ENCODE results near the gene MAPK14.
"Not testable (repeated sequence)": the region's sequence is repeated elsewhere in the genome, so short reads cannot be mapped to it uniquely, and the experiment has no call there.

The MAPK14 gene

DNA sequence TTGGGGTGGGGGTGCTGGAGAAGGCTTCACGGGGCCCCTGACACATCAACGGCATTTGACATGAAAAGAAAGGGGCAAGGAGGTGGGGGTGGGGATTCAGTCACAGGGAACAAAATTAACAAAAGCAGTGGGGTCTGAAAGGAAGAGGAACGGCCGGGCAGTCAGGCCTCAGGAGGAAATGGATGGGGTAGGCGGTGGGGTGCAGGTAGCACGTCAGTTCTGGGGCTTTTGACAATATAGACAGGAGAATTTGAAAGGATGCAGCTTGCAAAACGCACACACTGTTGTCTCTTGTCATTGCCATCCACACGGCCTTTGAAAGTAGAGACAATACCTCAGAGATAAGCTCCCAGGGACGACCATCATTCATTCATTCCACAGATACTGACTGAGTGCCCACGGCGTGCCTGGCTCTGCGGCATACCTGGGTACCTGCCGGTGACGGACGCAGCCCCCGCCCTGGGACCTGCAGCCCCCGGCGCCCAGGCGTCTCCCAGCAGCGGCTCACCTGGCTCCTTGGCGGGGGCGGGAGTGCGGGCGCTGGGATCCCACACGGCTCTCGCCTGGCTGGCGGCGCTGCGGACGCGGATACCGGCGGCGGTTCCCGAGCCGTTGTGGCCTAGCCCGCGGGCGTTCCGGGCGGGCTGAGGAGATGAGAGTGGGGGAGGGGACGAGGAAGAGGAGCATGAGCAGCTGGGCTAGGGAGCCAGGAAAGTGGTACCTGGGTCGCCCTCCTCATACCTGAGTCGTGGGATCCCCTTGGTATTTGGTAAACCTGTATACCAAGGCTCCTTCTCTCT, 3.4 kb upstream of the MAPK14 start, which contains the start of gene SLC26A8:
SLC26A8 (minus strand) TSS at position 646 of the 800 bp plus-strand sequence. CDS start 4,934 bp downstream, outside the sequence.
- Histone ChIP-seq H3K27ac (ENCODE audit: low read length) (no peak within 1 kb of the TSS), H3K27me3 (ENCODE audit: low read depth, low read length) (no peaks in the 10 kb centered on the region)

GRCh38 chr6:36025260-36025931, 2.2 kb upstream of the MAPK14 start:
- H3K27ac ChIP-seq (ENCODE audit: low read length) = no peak overlapping the region
- no peak overlapping the region for H3K4me3 ChIP-seq (ENCODE audit: low read depth in 1 of 2, low read length in 2 of 2)
- peaks cover 0 to 6% of the 10 kb centered on the region in 2 donors for H3K4me1 ChIP-seq (ENCODE audit: control insufficient read depth in 1 of 2, insufficient read depth in 2 of 2, low read length in 2 of 2)
- H3K36me3 ChIP-seq (ENCODE audit: control insufficient read depth in 1 of 2, insufficient read depth in 2 of 2, low read length in 2 of 2) = peaks cover 0 to 5% of the 10 kb centered on the region in 2 donors
- H3K27me3 ChIP-seq (ENCODE audit: low read depth, low read length) = no peaks in the 10 kb centered on the region
- no peaks in the 10 kb centered on the region for H3K9me3 ChIP-seq (ENCODE audit: control insufficient read depth in 1 of 2, low read length in 2 of 2)

More for the DNA sequence above, 3.4 kb upstream of the MAPK14 start, which contains the start of gene SLC26A8:
- Histone ChIP-seq H3K4me1 (ENCODE audit: control insufficient read depth in 1 of 2, insufficient read depth in 2 of 2, low read length in 2 of 2) (no peaks in the 10 kb centered on the region), H3K4me3 (ENCODE audit: low read depth in 1 of 2, low read length in 2 of 2) (peak within 1 kb of the TSS in 1 of 2 donors; percentile 23), H3K9me3 (ENCODE audit: control insufficient read depth in 1 of 2, low read length in 2 of 2) (no peaks in the 10 kb centered on the region), H3K36me3 (ENCODE audit: control insufficient read depth in 1 of 2, insufficient read depth in 2 of 2, low read length in 2 of 2) (peaks cover 0 to 4% of the 10 kb centered on the region in 2 donors)

- H3K4me3 ChIP-seq (ENCODE audit: low read depth in 1 of 2, low read length in 2 of 2) = no peak overlapping the region
- no peak overlapping the region for H3K27ac ChIP-seq (ENCODE audit: low read length)
- no peaks in the 10 kb centered on the region for H3K9me3 ChIP-seq (ENCODE audit: control insufficient read depth in 1 of 2, low read length in 2 of 2)
- peaks cover 3 to 9% of the 10 kb centered on the region in 2 donors for H3K4me1 ChIP-seq (ENCODE audit: control insufficient read depth in 1 of 2, insufficient read depth in 2 of 2, low read length in 2 of 2)
- no peaks in the 10 kb centered on the region for H3K27me3 ChIP-seq (ENCODE audit: low read depth, low read length)
- peaks cover 0 to 5% of the 10 kb centered on the region in 2 donors for H3K36me3 ChIP-seq (ENCODE audit: control insufficient read depth in 1 of 2, insufficient read depth in 2 of 2, low read length in 2 of 2)
Measured at GRCh38 chr6:36025932-36026327, 1.7 kb upstream of the MAPK14 start.

DNA sequence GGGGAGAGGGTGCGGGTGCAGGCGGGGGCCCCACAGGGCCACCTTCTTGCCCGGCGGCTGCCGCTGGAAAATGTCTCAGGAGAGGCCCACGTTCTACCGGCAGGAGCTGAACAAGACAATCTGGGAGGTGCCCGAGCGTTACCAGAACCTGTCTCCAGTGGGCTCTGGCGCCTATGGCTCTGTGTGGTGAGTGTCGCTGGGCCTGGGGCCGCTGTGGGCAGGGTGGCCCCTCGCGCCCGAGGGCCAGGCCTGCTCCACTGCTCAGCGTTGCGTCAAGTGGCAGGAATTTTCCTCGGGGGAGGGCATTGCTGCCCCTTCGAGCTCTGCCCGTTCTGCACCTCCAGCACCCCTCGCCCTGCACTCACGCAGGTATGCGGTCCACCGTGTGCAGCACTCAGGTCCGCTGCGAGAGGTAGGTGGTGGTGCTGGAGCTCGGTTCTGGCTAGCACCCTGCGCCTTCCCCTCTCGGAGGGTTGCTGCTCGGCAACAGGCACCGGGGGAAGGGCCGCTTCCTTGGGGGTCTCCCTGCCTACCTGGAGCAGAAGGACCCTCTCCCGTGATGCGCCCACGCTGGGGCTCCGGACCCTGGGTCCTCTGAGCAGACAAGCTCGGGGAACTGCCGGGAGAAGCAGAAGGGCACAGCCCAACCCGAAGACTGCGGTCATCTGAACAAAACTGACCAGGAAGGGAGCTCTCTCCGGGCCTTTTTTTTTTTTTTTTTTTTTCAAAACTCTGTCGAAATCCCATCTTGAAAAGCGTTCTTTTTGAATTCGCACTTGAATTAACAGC, 674 bp downstream of the MAPK14 start:
- Histone ChIP-seq H3K9me3 (ENCODE audit: control insufficient read depth in 1 of 2, low read length in 2 of 2) (no peaks in the 10 kb centered on the region), H3K27me3 (ENCODE audit: low read depth, low read length) (no peaks in the 10 kb centered on the region), H3K4me1 (ENCODE audit: control insufficient read depth in 1 of 2, insufficient read depth in 2 of 2, low read length in 2 of 2) (peaks cover 13 to 14% of the 10 kb centered on the region in 2 donors), H3K36me3 (ENCODE audit: control insufficient read depth in 1 of 2, insufficient read depth in 2 of 2, low read length in 2 of 2) (peaks cover 0 to 5% of the 10 kb centered on the region in 2 donors), H3K4me3 (ENCODE audit: low read depth in 1 of 2, low read length in 2 of 2) (peak overlapping the region; percentile 89 to 100), H3K27ac (ENCODE audit: low read length) (peak overlapping the region; percentile 97)

DNA sequence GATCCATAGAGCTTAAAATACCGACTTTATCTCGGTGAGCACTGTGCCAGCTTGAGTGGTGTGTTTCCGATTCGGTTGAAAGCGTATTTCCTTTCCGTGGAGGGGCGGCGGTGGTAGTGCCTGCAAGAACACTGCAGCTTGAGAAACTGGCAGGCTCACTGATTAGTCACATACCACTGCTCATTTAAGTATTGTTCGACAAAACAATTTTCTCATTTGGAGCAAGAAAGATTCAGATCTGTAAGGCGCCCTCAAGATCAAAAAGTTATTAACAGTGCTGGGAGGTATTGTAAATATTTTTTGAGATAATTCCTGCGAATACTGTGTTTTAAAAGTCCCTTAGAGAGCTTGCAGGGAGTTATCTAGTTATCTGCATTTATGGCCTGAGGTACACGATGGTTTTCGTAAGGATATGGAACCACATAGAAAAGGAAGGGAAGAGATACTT, 1.3 kb downstream of the MAPK14 start:
- H3K9me3 ChIP-seq (ENCODE audit: control insufficient read depth in 1 of 2, low read length in 2 of 2) = no peaks in the 10 kb centered on the region
- peaks cover 13 to 20% of the 10 kb centered on the region in 2 donors for H3K4me1 ChIP-seq (ENCODE audit: control insufficient read depth in 1 of 2, insufficient read depth in 2 of 2, low read length in 2 of 2)
- H3K4me3 ChIP-seq (ENCODE audit: low read depth in 1 of 2, low read length in 2 of 2) = peak overlapping the region; percentile 89 to 100

GRCh38 chr6:36029464-36029863, 1.9 kb downstream of the MAPK14 start:
- H3K36me3 ChIP-seq (ENCODE audit: control insufficient read depth in 1 of 2, insufficient read depth in 2 of 2, low read length in 2 of 2) = peaks cover 0 to 5% of the 10 kb centered on the region in 2 donors
- peaks cover 13 to 26% of the 10 kb centered on the region in 2 donors for H3K4me1 ChIP-seq (ENCODE audit: control insufficient read depth in 1 of 2, insufficient read depth in 2 of 2, low read length in 2 of 2)
- H3K27me3 ChIP-seq (ENCODE audit: low read depth, low read length) = no peaks in the 10 kb centered on the region
- no peaks in the 10 kb centered on the region for H3K9me3 ChIP-seq (ENCODE audit: control insufficient read depth in 1 of 2, low read length in 2 of 2)
- peak overlapping the region; percentile 89 to 100 for H3K4me3 ChIP-seq (ENCODE audit: low read depth in 1 of 2, low read length in 2 of 2)
- peak overlapping the region; percentile 97 for H3K27ac ChIP-seq (ENCODE audit: low read length)

More for the DNA sequence above, 1.3 kb downstream of the MAPK14 start:
- Histone ChIP-seq H3K36me3 (ENCODE audit: control insufficient read depth in 1 of 2, insufficient read depth in 2 of 2, low read length in 2 of 2) (peaks cover 0 to 5% of the 10 kb centered on the region in 2 donors), H3K27me3 (ENCODE audit: low read depth, low read length) (no peaks in the 10 kb centered on the region), H3K27ac (ENCODE audit: low read length) (peak overlapping the region; percentile 97)

- Histone ChIP-seq H3K27me3 (ENCODE audit: low read depth, low read length) (no peaks in the 10 kb centered on the region), H3K36me3 (ENCODE audit: control insufficient read depth in 1 of 2, insufficient read depth in 2 of 2, low read length in 2 of 2) (peaks cover 0 to 5% of the 10 kb centered on the region in 2 donors), H3K27ac (ENCODE audit: low read length) (peak overlapping the region; percentile 27), H3K4me3 (ENCODE audit: low read depth in 1 of 2, low read length in 2 of 2) (peak overlapping the region in 1 of 2 donors; percentile 37), H3K9me3 (ENCODE audit: control insufficient read depth in 1 of 2, low read length in 2 of 2) (no peaks in the 10 kb centered on the region), H3K4me1 (ENCODE audit: control insufficient read depth in 1 of 2, insufficient read depth in 2 of 2, low read length in 2 of 2) (peaks cover 13 to 42% of the 10 kb centered on the region in 2 donors)
Measured at GRCh38 chr6:36032261-36032660, 4.7 kb downstream of the MAPK14 start.

DNA sequence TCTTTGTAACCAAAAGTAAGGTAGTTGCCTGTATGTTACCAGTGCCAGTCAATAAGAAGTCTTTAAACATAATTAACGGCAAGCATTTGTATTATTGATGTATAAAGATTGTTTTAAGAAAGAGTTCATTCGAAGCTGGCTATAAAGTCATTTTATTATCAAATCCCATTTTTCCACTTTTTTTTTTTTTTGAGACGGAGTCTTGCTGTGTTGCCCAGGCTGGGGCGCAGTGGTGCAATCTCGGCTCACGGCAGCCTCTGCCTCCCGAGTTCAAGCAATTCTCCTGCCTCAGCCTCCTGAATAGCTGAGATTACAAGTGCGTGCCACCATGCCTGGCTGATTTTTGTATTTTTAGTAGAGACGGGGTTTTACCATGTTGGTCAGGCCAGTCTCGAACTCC, 5.5 kb downstream of the MAPK14 start:
- H3K9me3 ChIP-seq (ENCODE audit: control insufficient read depth in 1 of 2, low read length in 2 of 2); H3K4me3 ChIP-seq (ENCODE audit: low read depth in 1 of 2, low read length in 2 of 2); H3K27me3 ChIP-seq (ENCODE audit: low read depth, low read length); H3K36me3 ChIP-seq (ENCODE audit: control insufficient read depth in 1 of 2, insufficient read depth in 2 of 2, low read length in 2 of 2): not testable (repeated sequence)
- Histone ChIP-seq H3K27ac (ENCODE audit: low read length) (peak overlapping the region; percentile 1), H3K4me1 (ENCODE audit: control insufficient read depth in 1 of 2, insufficient read depth in 2 of 2, low read length in 2 of 2) (peaks cover 15 to 50% of the 10 kb centered on the region in 2 donors)

DNA sequence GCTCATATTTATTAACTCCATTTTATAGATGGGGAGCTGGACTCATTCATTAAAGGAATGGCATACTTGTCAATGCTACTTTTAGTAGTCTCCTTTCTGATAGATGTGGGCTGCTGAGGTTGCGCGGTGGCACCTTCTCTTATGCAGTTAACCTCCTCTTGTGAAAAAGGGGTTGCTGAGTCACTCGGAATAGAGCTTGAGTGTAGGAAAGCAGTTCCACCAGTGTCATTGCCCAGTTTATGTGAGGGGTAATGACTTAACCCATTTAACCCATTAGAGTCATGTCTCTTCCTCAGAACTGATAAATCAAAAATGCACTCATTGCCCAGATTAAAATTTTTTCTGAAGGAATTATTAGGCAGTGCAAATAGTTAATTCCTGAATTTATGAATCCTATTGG, 6.3 kb downstream of the MAPK14 start:
- Histone ChIP-seq H3K4me1 (ENCODE audit: control insufficient read depth in 1 of 2, insufficient read depth in 2 of 2, low read length in 2 of 2) (peaks cover 21 to 58% of the 10 kb centered on the region in 2 donors), H3K27me3 (ENCODE audit: low read depth, low read length) (no peaks in the 10 kb centered on the region), H3K9me3 (ENCODE audit: control insufficient read depth in 1 of 2, low read length in 2 of 2) (no peaks in the 10 kb centered on the region), H3K27ac (ENCODE audit: low read length) (peak overlapping the region; percentile 8), H3K4me3 (ENCODE audit: low read depth in 1 of 2, low read length in 2 of 2) (no peak overlapping the region), H3K36me3 (ENCODE audit: control insufficient read depth in 1 of 2, insufficient read depth in 2 of 2, low read length in 2 of 2) (peaks cover 0 to 4% of the 10 kb centered on the region in 2 donors)

- Histone ChIP-seq H3K4me3 (ENCODE audit: low read depth in 1 of 2, low read length in 2 of 2) (no peak overlapping the region), H3K27me3 (ENCODE audit: low read depth, low read length) (no peaks in the 10 kb centered on the region), H3K36me3 (ENCODE audit: control insufficient read depth in 1 of 2, insufficient read depth in 2 of 2, low read length in 2 of 2) (no peaks in the 10 kb centered on the region), H3K4me1 (ENCODE audit: control insufficient read depth in 1 of 2, insufficient read depth in 2 of 2, low read length in 2 of 2) (peaks cover 27 to 63% of the 10 kb centered on the region in 2 donors), H3K27ac (ENCODE audit: low read length) (peak overlapping the region; percentile 8), H3K9me3 (ENCODE audit: control insufficient read depth in 1 of 2, low read length in 2 of 2) (no peaks in the 10 kb centered on the region)
Measured at GRCh38 chr6:36034441-36034840, 6.8 kb downstream of the MAPK14 start.

Data from muscle layer of duodenum (tissue), 2 donors.